ENCODE results near the gene PCSK9.

PCSK9 gene

GRCh38 chr1:55049271-55049913 lies 10.0 kb downstream of the PCSK9 start:
- TF ChIP-seq CTCF (IDR thresholded peaks at IDR 0.05) = no peak; the same call in 1 of the 2 replicates

- TF ChIP-seq CTCF (IDR thresholded peaks at IDR 0.05) = no peak
These were observed 10.5 kb downstream of the PCSK9 start for GRCh38 chr1:55049914-55050278.

GRCh38 chr1:55050283-55050682 lies 10.9 kb downstream of the PCSK9 start:
- TF ChIP-seq CTCF (IDR thresholded peaks at IDR 0.05) = no peak

GRCh38 chr1:55051169-55051568 lies 11.8 kb downstream of the PCSK9 start:
- TF ChIP-seq CTCF (IDR thresholded peaks at IDR 0.05) = no peak

GRCh38 chr1:55051621-55052020 lies 12.3 kb downstream of the PCSK9 start:
- TF ChIP-seq CTCF (IDR thresholded peaks at IDR 0.05) = no peak

GRCh38 chr1:55052221-55053142 lies 13.1 kb downstream of the PCSK9 start:
- TF ChIP-seq CTCF (IDR thresholded peaks at IDR 0.05) = no peak

GRCh38 chr1:55053265-55053954 lies 14.1 kb downstream of the PCSK9 start:
- TF ChIP-seq CTCF (IDR thresholded peaks at IDR 0.05) = no peak
